Esophagus squamous epithelium (tissue), 4 donors: ENCODE data around the gene RCOR1.

Experiments
- CTCF ChIP-seq, 6 experiments: fragments of 450-650 bp in 4 of 6; fragments of 200-600 bp in 2 of 6; sonication (generic) in 2 of 6; IDR thresholded peaks; one replicate each; pipeline ENCODE4 v1.5.1; 2016 to 2019; ENCODE audit warnings: antibody characterized with exemption in 6 of 6, mild to moderate bottlenecking in 4 of 6, moderate library complexity in 4 of 6
- POLR2A ChIP-seq, 4 donors: fragments of 450-650 bp; IDR thresholded peaks; one replicate each; pipeline ENCODE4 v1.6.1; 2017; ENCODE audit warnings: antibody characterized with exemption in 4 of 4, mild to moderate bottlenecking in 4 of 4, moderate library complexity in 3 of 4

- TF ChIP-seq CTCF (IDR thresholded peaks at IDR 0.05) (no peak), POLR2A (IDR thresholded peaks at IDR 0.05) (no peak)
Observed at GRCh38 chr14:102591372-102591943, 991 bp upstream of the RCOR1 start.
